GM12801 (cell line): Measurements from ENCODE around the gene MCF2L.

Experiments used
- CTCF ChIP-seq: IDR thresholded peaks from one replicate; pipeline ENCODE4 v1.5.1; 2011; ENCODE audit warnings: control low read depth; ENCODE audit not compliant: insufficient read length; ENCODE audit errors: extremely low read depth

Gene MCF2L

GRCh38 chr13:113070855-113071254 is 101.8 kb downstream of the MCF2L start:
- no peak for TF ChIP-seq CTCF

GRCh38 chr13:113072376-113072775 is 103.4 kb downstream of the MCF2L start:
- no peak for TF ChIP-seq CTCF

GRCh38 chr13:113073942-113074341 is 104.9 kb downstream of the MCF2L start:
- TF ChIP-seq CTCF, result no peak

- TF ChIP-seq CTCF, result no peak
Observed at GRCh38 chr13:113074401-113074800, 105.4 kb downstream of the MCF2L start.

GRCh38 chr13:113074876-113075275 is 105.9 kb downstream of the MCF2L start:
- TF ChIP-seq CTCF, result no peak

- TF ChIP-seq CTCF, result no peak
Observed at GRCh38 chr13:113075711-113076110, 106.7 kb downstream of the MCF2L start.

GRCh38 chr13:113076681-113077401 is 107.8 kb downstream of the MCF2L start:
- no peak for TF ChIP-seq CTCF
